Measurements from ENCODE around the gene FAM120B.

The FAM120B gene

DNA sequence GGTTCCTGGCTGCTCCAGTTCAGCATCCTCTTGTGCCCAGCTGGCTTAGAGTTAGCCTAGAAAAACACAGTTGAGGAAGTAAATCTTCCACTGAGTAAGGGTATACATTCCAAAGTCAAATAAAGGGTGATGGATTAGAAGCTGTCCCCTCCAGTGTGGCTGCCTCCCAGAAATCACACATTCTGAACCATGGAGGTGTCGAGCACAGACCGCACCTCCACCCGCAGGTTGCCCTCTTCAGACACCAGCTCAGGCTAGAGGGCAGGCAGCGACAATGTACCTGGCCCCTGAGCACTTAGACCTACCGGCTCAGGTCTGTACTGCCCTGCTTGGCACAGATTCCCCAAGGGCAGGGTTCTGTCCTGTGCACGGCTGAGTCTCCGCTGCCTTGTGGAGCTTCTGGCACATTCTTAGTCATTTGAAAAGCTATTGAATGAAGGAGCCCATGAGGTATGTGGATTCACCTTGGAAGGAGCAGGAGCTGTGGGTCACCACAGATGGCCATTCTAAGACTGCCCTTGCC lies 118.1 kb downstream of the FAM120B start:
- DNase-seq = no peak

DNA sequence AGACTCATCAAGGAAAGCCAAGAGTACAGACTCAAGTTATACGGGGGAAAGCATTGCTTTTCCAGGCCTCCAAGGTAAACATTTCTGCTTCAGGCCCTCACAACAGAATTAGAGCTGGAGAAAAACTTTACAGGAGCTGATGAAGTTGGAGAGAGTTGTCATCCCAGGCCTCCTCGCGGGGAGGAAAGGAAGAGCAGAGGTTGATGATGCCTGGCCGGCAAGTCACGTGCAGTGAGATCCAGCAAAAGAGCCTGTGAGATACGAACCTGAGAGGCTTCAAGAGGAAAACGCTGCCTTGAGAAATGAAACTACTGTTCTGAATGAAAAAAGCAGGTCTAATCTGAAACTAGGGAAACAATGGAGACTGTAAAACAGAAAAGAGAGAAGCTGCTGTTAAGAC lies 122.9 kb downstream of the FAM120B start:
- no peak for DNase-seq

DNA sequence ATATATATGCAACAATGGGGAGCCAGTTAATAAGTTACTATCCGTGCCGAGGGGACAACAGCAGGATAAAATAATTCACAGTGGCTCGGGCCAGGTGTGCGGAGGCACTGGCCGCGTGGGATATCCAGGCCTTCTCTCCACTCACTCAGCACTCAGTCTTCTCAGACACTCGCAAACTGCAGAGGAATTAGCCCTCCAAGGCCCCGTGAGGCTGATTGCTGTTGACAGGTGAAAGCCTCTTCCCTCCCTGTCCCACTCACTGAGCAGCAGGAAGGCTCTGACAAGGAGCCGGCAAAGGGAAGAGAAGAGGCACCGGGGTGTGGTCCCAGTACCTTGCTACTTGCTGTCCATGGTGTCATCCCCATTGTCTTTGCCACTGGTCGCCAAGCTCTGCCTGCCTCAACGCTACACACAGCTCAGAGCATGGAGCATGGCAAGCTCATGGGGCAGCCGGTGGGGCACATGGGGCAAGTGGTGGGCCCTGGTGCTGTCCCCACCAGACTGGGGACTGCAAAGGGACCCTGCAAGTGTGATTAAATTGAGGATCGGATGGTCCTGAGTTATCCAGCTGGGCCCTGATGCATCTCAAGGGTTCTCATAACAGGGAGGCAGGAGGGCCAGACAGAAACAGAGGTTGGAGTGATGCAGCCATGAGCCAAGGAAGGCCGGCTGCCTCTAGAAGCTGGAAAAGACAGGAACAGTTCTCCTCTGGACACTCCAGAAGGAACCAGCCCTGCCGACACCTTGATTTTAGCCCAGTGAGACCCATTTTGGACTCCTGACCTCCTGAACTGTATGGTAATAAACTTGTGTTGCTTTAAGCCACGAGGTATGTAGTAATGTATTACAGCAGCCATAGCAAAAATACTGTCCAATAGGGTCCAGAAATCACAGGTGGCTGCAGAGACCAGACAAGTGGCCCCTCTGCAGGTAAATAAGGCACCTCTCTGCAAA lies 126.9 kb downstream of the FAM120B start:
- no peak for DNase-seq

DNA sequence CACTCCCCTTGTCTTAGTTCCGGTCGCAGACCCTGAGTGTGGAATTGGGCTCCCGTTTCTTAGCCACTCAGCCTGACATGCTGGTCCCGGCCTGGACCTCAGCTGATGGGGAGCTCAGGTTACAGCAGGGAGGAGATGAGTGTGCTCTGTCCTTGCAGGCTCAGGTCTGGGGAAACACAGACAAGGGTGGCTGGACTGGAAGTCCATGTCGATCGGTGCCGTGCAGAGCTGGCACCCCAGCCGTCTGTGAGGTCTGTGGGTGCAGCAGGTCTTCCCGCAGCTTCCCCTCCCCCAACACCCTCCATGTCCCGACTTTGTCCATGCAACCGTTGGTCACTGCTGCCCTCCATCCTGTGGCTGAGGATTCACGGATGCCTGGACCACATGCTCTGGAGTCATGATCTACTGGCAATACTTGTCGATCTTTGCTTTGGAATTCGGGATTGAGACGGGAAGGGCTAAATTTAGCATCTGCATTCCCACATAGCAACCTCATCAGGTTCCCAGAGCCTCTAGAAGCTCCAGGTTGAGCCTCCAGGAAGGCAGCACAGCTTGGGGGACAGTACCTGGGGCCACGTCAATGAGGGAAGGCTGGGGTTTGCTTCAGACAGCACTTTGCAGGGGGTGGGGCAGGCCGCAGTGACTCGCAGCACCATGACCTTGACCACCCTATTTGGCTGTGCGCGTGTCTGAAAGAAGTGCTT lies 127.7 kb downstream of the FAM120B start:
- no peak for DNase-seq

DNA sequence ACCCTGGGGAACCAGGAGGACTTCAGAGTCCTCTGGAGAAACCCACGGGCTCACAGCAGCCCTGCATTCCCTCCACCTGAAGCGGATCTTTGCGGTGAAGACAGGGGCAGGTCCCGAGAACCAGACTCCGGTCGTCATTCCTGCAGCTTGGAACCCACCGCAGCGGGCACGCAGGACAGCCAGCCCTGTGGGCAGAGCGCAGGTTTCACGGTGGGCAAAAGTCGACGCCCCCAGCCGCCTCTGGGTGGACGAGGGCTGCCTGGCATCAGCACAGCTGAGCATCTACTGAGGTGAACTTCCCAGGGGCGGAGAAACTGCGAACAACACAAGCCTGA lies 128.2 kb downstream of the FAM120B start:
- no peak for DNase-seq

DNA sequence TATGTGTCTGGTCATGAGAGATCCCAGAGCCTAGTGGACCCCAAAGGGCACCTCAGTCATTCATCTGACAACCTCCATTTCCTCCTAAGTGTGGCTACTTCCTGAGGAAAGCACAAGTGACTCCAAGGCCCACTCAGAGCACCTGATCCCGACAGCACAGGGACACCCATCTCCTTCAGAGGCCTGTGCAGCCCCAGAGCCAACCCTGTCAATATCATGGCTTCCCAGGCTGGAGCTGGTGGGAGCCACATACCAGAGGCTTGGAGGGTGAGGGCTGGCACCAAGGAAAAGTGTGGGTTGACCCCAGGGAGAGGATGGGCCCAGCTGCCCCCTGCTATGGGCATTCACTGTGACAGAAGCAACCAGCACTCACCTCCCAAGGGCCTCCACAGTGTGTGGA lies 129.2 kb downstream of the FAM120B start:
- no peak for DNase-seq

DNA sequence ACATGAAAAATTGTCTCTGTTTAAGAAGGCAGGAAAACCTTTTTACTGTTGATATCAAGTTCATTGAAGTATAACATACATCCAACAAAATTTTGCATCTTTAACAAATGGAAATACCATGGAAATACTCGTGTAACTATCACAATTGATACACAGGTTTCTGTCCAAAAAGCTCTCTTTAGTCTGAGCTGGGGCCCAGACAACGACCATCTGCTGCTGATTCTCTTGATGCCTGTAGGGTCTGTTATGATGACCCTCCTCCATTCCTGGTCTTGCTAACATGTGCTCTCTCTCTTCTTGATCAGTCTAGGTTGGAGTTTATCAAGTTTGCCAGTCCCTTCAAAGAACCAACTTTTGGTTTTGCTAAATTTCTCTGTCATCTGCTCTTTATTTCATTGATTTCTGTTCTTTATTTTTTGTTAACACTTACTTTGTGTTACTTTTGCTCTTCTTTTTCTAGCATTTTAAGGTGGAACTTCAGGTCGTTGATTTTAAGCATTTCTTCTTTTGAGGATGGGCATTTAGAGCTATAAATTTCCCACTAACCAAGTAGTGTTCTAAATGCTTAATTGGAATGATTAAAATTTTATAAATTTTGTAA lies 129.8 kb downstream of the FAM120B start:
- DNase-seq = no peak

DNA sequence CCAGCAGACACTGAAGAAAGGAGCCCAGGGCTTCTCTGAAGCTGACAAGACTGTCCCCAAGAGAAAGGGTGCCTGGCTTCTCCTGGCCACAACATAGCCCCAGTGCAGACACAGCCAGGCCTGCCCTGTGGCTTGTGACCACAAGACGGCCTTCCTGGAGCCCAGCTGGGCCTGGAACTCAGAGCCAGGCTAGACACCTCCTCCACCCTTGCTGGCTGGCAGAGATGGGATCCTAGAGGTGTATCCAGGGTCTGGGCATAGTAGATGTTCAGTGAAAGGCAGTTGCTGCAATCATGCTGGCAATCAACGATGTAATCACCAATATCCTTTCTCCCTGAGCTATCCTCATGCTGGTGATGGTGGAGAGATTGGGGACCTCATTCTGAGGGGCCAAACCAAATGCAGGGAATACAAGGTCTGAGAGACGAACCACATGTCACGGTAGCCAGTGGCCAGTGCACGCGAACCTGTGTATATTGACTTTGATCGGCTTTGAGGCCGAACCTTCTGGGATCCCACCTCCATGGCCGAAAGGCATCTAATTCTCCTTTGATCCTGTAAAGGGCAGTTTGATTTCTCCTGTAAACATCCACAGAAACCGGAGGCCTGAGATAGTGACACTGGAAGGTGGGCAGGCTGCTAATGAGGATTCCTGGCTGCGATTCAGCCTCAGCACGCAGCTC lies 131.3 kb downstream of the FAM120B start:
- no peak for DNase-seq

DNA sequence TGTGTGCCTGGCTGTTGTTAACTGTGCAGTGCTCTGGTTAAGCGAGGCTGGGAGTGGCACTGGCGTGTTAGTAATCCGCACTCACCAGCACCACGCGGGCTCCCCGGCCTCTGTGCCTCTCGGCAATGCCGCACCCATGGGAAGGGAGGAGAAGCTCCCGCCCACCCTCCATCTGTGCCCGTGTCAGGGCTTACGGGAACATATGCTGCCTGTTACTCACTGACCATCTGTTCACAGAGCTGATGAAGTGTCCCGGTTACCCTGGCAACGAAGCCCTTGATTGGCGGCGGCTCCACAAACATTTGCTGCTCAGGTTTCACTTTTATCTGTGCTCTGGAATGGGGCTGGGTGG lies 131.8 kb downstream of the FAM120B start:
- DNase-seq = no peak

DNA sequence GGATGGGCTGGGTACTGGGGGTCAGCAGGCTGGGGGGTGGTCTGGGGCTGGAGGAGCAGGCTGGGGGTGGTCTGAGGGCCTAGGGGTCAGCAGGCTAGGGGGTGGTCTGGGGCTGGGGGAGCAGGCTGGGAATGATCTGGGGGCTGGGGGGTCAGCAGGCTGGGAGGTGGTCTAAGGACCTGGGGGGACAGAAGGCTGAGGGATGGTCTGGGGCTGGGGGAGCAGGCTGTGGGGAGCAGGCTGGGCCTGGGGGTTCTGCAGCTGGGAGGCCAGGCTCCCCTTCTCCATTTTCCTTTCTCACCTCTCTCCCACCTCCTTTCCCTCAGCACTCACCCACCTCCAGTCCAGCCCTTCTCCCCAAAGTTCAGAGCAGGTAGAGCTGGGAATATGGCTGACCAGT lies 132.3 kb downstream of the FAM120B start:
- no peak for DNase-seq

DNA sequence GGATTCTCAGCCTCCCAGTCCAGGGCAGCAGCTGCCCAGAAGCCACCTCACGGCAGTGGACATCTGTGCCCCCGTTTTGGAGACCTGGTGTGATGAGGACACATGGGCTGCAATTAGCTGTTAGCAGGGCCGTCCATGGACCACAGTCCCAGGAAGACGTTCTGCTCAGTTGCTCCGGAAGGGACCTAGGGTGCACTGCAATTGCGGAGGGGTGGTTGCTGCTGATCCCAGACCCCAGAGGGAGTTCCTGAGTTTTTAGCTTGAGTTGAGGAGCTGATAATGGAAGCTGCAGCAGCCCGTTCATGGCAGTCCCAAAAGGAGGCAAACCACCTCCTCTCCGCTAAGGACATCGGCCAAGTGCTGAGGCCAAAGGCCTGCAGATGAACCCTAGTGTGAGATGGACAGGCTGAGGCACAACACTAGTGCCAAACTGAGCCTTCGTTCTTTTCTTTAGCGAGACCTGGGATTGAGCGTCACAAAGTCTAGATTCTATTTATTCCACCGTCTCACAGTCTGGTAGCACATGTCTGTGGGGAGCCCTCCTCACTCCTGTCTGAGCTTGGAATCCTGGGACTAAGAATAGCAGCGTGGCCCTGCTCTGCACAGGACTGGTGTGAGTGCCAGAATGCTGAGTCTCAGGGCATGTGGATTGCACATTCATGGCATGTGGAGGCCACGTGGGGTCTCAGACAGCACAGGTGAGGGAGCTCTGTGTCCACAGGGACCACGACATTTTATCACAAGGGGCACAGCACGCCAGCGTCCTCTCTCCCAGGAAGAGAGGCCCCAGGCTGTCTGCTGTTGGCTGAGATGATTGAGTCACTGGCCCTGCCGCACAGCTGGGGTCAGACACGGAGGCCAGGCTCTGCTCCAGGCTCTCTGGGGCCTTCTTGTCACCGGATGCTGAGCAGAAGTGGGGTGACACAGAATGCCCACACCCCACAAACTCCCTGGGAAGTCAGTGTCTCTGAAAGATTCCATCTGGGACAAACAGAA lies 133.1 kb downstream of the FAM120B start:
- DNase-seq = no peak

DNA sequence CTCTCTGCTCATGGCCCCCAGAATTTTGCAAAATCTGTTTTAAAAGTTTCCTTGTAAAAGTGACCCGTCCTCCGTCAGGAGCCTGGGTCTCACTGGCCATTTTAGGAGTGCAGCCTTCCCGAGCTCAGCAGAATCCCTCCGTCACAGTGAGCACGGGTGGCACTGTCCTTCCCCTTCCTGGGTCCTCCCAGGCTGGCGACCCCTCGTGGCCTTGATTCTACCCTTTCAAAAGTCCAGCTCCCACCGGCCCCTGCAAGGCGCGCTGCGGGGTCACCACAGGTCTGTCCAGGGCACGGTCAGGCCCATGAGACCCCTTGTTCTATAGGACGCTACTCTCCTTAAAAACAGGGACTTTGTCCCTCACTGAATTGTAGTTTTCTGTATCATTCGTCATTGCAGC lies 133.9 kb downstream of the FAM120B start:
- DNase-seq = no peak

DNA sequence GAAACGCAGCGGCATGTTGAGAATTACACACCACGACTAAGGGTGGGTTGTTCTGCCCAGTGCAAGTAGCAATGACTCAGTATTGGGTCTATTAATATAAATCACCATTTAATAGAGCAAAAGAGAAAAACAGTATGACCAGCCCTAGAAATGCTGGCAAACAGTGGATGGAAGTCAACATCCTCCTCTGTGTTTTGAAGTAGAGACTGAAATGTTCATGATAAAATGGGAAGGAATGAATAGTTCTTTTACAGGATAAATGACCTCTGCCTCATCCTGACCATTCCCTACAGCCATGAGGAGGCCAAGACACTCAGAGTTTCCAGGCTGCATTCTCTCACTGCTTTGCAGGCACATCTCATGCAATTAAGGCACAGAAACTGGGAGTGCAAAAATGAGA lies 134.8 kb downstream of the FAM120B start:
- no peak for DNase-seq

DNA sequence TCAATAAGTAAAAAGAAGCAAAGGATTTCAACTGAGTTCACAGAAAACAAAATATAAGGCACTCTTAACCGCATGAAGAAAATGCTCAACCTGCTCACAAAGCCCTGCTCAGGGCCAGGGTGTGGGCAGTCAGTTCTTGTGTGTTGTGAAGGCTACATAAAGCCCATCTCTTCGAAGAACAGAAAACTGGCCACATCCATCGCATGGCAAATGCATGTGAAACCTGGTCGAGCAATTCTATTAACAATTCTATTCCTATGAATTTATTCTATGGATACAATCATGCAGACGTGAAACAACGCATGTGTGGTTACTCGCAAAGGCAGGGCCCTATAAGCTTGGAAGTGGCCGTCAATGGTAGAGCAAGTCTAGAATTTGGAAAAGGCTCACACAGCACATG lies 136.0 kb downstream of the FAM120B start:
- DNase-seq = no peak

DNA sequence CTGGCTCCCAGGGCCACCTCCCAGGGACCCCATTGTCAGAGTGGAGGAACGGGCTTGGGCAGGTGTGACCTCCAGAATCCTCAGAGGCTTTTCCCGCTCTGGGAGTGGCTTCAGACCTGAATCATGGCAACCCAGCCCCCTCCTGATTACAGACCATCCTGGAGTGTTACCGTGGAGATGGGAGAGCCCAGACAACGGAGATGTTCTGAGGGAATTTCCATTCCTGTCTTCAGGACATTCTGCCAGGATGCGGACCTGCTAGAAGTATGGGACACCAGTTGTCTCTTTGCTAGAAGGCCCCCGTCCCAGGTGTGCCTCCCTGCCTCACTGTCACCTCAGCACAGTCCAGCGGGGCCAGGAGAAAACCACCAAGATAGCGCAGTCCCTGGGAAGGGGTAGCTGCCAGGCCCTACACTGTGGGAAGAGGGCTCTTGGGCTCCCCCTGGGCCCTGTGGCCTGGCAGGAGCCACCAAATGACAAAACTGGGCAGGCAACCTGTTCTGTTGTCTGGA lies 136.6 kb downstream of the FAM120B start:
- DNase-seq = no peak

DNA sequence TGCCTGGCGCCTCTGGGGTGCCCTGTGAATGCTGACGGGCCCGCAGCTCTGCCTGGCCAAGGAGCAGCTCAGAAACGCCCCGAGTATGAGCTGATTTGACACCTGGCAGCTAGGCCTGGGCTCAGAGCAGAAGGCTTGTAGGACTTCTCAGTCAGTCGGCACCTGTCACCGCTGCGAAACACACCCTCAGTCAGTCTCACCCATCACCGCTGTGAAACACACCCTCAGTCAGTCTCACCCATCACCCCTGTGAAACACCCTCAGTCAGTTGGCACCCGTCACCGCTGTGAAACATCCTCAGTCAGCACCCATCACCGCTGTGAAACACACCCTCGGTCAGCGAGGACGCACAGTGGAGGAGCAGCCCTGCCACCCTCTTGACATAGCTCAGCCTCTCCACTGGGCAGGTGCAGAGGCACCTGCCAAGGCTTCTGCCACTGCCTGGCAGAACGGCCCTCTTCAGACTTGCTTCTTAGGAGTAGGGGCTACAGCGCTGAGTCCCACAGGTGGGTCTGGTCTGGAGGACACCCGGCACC lies 137.6 kb downstream of the FAM120B start:
- DNase-seq = no peak

DNA sequence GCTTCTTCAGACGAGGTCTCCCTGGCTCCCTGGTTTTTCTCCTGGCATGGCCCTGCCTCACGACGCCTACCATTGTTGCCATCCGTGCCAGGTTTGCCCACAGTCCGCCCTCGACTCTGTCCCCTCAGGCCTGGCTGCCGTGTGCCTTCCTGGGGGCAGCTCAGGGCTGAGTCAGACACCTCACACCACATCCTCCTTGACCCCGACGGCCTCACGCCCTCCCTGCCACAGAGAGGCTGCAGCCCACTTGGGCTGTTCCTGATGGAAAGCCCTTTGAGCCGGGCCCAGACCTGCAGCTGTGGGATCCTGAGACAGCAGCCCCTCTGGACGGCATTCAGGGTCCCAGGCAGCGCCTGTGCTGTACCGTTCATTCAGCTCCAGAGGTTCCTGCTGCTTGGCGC lies 138.3 kb downstream of the FAM120B start:
- DNase-seq = no peak

DNA sequence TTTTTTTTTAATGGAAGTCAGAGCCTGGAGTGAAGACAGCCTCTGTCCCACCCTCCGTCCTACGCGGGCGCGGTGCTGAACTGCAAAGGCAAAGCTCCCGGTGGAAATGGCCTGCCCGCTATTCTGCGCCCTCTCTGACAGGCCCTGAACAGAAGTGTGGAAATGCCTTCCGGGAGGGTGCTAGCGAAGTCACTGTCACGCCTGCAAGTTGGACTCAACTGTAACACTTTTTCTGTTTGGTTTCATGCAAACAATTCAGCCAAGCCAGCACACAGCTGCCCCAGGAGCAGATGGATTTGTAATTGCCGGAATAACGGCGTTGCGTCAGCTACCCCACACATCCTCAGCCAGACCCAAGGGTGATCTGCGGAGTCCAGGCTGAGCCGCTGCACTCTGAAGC lies 138.9 kb downstream of the FAM120B start:
- no peak for DNase-seq

DNA sequence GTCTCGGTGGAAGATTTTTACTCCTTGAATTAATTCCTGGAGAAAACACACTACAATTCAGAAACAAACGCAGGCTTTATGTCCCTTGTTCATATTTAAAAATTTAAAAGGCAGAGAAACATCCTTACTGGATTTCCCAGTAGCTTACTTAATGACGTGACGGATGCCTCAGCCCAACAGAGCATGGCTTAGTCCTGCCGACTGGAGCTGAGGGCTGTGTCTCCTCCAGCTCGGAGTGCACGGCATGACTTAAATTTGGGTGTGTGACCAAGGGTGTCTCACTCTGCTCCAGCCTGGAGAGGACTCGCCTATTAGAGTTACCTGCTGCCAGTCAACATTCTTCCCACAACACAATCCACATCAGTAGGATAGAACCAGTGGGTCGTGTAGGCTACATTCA lies 139.4 kb downstream of the FAM120B start:
- DNase-seq = no peak

DNA sequence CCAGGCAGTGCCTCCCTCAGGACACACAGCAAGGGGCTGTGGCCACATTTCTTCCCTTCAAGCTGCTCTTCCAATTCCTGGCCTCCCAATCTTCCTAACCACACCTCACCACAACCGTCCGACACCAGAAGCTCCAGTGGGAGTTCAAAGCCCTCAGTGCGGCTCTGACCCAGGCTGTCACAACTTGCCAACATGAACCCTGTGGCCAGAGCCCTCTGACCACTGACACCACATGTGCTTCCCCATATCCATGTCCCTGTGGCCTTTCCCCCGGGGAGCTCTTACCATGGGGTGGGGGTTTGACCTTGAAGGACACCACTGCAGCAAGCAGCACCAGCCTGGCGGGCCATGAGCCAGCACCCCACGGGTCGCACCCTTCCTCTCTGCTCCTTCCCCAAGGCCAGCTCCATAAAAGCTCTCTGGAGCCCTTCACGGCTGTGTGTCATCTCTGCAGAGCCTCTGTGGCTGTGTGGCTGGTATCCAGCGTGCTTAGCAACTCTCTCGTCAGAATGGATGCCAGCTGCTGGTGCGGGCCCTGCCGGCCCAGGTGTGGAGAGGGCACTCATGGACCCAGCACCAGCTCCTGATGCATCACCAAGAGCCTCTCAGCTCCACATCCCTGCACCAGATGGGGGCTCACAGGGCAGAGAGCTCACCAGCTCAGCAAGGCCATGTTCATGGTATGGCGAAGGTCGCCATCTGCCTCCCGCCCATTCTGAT lies 140.4 kb downstream of the FAM120B start:
- no peak for DNase-seq

DNA sequence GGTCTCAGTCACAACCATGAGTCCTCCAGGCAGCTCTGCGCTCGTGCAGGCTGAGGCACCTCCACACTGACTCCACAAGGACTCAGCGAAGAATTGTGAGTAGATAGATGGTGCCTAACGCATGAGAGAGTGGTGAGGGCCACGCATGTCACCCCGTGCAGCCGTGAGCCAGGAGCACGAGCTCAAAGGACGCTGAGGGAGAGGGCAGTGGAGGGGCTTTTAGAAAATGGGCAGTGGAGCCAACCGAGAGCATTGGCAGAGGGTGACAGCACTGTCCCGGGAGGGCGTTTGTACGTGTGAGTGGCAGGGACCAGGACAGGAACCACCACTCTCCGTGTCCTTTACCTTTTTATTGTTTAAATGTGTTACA lies 141.0 kb downstream of the FAM120B start:
- DNase-seq = no peak

Data from KG1 (cell line).